ENCODE measurements around the gene POU3F1.
A peak's percentile ranks its signal among the peaks of the same experiment; 100 is the strongest.

The POU3F1 gene

DNA sequence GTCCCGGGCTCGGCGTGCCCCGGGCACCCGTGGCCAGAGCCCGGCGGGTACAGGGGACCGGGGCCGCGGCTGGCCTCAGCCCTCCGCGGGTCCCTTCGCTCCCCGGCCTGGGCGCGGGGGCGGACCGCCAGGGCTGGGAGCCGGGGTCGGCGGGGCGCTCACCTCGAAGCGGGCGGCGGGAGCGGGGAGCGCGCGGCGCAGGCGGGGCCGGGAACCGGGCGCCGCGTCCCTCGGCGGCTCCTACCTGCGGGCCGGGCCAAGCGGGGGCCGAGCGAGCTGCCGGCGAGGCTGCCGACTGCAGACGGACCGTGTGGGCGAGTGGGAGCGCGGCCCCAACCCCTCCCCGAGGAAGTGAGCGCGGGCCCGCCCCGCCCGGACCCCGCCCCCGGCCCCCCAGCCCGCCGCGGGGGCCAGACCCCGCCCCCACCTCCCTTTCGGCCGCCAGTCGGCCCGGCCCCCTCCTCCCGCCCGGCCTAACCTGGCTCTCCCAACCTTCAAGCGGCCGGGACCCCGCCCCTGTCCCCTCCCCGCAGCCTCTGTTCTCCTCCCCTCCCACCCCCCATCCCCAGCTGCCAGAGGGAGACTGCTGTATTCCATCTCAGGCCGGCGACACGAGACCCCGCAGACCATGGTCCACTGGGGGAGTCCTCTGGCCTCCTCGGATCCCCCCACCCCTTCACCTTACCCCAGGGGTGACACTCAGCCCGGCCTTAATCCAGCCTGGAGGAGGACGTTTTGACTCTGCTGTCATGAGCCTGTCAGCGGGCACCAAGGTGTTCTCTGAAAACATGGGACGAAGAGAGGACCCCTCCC, 41.2 kb downstream of the POU3F1 start, which contains the start of gene FHL3:
FHL3 (minus strand) TSS at position 320 of the 813 bp plus-strand sequence. CDS start 6,102 bp downstream, outside the sequence.
- DNase-seq (ENCODE audit: low read depth in 2 of 3, low spot score in 2 of 3): peak in 1 of 3 experiments; percentile 45

DNA sequence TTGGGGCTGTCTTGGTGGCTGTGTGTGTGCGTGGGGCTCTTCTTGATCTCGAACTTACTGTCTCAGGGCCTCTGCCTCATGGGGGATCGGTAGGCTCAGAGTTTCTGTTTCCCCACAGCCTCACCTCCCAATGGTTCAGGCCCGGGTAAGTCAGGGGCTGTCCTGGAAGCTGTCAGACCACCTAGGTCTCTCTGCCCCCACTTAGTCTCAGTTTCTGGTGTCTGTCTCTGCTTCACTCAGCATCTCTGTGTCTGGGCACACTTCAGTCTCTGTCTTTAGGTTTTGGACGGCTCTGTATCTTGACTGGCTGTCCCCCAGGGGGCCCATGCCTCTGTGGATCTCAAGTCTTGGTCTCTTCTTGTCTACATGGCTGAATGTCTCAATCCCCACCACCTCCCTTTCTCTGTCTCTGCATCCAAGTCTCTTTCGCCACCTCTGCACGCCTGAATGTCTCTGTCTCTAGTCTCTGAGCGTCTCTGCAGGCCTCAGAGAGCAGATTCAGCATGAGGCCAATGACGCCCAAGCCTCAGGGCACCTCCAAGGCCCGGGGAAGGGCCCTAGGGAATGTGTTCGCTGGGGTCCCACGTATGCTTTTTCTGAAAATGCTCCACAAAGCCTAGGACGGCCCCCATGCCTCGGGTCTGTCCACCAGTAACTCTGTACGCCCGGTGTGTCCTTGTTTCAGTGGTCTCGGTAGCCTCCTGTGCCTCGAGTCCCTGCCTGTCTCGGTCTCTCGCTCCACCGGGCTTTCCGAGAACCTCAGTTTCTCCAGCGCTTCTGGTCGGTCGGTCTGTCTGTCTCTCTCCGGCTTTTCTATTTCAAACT, 42.1 kb downstream of the POU3F1 start:
- DNase-seq (ENCODE audit: low read depth in 2 of 3, low spot score in 2 of 3): no peak

DNA sequence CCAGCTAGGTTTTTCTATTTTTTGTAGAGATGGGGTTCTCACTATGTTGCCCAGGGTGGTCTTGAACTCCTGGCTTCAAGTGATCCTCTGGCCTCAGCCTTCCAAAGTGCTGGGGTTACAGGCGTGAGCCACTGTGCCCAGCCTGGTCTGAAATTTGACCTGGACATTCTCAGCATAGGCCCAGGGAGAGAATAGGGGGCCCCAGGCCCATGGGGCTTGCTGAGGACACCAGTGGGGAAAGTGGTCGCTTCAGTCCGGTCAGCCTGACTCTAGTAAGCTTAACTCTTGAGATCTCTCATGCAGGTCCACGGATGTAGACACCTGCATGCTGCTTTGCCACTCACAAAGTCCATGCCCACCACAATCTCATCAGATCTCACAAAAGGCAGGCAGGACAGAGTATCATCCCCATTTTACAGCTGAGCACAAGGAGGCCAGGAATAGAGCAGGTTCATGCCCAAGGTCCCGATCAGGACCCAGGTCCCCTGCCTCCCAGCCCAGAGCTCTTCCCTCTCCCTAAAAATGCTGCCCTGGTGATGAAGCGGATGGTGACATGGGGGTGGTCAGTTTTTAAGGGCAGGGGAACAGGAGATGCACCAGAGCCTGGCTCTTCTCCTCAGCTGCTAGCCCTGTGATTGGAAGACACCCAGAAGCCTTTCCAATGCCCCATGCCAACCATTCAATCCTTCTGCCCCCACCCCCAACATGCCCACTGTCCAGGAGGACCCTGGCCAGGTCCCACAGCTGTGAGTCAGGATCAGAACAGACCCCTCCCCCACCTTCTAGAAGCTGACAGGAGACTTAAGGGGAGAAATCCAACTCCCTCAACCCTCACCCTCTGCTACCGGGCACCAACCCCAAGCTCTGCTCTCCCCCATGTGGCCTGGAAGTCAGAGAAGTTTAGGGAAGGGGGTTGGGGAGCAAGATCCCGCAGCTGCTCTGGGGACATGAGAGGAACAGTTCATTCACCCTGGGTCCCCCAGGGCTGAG, 43.0 kb downstream of the POU3F1 start:
- DNase-seq (ENCODE audit: low read depth in 2 of 3, low spot score in 2 of 3): no peak

DNA sequence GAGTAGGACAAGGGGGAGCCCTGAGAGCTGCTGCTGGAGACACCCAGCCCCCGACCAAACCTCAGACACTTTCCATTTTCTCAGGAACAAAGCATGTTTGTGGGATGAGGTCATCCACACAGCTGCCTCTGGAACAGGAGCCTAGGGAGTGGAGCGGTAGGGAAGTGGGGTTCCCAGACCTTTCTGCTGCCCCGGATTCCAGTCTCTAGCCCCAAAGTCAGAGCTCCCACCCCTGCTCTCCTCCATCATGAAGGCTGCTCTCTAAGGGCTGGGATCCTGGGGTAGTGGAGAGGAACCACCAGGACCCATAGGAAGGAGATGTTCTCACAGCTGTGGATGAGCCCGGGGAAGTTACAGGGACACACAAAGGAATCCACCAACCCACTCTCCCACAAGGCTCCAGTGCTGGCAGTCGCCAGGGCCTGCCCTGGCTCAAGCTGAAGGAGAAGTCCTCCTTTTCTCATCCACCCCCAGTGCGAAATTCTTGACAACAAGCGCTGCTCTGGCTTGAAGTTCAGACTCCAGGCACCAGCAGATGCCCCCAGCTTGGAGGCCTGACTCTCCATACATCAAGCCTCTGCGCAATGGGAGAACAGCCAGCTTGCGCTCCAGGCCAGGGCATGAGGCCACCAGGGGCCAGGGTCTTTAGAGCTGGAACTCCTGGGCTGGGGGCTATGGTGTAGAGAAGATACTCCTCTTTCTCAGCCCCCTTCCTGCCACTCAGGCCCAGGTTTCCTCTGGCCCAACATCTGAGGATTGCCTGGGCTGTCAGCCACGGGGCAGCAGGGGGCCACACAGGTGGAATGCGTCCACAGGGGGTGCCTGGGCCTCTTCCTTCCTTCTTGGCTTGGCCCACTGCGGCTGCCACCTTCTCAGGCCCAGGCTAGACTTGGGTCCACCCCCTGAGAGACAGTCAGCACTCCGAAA, 45.8 kb downstream of the POU3F1 start:
- no peak for DNase-seq (ENCODE audit: low read depth in 2 of 3, low spot score in 2 of 3)

DNA sequence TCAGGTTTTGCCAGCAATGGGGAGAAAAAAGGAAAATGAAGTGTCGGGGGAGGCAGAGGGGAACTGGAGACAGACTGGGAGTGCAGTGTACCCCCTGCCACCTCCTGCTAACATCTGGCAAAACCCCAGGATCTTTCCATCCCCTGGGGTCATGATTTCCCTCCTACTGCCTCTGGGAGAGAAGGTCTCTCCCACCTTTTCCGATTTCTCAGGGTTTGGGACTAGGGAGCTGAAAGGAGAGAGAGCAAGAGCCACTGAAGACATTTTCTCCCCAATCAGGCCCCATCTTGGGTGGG, 46.4 kb downstream of the POU3F1 start:
- no peak for DNase-seq (ENCODE audit: low read depth in 2 of 3, low spot score in 2 of 3)

DNA sequence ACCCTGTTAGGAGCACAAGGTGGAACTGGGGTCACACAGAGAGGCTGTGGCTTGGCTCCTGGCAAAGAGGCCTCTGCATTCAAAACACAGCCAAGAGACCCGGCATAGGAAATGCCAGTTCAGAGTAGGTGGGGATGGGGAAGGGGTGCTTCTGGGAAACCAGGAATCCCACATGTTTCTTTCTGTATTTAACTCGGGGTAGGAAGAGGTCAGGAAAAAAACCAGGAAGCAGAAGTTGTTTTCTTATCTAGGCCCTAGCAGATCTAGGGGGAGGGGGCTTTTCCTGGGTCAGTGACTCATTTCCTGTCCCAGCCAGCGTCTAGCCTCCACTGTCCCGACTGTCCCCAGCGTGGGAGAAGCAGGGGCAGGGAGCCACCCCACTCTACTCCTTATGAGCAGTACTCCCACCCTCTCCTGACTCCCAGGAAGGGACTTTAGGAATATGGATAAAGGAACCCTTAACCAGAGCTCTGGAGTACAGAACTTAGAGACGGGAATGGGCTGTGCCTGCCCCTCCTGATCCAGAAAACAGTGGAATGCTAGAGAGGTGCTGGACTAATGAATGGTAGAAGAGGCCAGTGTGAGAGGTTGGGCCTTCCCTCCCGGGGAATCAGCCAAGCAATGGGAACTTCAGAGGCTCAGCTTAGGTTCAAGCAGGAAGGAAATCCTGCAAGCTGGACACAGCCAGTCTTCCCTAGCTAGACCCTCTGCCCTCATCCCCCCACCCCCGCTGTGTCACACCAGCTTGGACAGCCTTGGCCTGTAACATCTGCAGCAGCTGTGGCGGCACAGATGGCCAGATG, 47.0 kb downstream of the POU3F1 start:
- DNase-seq (ENCODE audit: low read depth in 2 of 3, low spot score in 2 of 3): no peak

DNA sequence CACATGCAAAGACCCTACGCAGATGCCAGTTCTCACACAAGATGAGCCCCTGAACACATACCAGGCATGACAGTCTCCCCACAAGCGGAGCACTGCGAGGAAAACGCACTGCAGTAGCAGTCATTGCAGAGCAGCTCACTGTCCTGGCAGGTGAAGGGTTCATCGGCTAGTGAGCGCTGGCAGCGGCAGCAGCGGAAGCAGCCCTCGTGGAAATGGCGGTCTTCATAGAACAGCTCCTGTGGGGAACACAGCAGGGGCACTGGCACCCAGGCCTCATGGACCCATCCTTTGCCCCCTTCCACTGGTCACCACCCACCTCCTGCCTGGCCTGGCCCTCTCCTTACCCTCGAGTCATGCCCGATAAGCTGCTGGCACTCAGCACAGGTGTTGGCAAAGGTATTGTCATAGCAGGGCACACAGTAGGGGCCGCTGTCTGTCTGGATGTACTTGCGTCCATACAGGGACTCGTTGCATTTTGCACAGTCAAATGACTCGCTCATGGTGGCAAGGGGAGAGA, 47.6 kb downstream of the POU3F1 start:
- DNase-seq (ENCODE audit: low read depth in 2 of 3, low spot score in 2 of 3): no peak

DNA sequence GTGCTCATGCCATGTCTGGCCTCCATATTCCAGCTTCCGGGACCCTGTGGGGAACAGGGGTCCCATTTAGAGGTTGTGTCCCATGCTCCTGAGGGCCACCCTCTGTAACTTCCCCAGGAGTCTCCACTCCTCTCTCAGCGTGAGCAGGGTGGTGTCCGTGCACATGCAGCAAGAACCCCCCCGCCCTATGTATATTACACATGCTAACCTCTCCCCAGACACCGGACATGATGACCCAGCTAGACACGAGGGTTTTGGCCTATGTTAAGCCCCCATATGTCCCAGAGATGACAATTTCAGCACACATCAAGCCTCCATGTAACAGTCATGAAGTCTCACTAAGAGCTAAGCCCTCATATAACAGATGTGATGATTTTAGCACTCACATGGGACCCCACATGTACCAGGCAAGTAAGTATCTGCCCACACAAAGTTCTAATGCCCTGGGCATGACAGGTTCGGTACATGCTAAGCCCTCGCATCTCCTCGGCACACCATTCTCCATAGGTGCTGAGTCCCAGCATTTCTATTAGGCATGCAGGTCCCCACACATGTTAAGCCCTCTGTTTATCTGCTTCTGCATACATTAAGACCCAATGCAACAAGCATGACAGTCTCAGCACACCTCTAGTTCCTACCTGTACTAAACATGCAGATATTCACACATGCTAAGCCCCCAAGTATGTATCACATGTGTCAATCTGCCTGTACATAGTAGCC, 48.3 kb downstream of the POU3F1 start:
- DNase-seq (ENCODE audit: low read depth in 2 of 3, low spot score in 2 of 3): no peak

DNA sequence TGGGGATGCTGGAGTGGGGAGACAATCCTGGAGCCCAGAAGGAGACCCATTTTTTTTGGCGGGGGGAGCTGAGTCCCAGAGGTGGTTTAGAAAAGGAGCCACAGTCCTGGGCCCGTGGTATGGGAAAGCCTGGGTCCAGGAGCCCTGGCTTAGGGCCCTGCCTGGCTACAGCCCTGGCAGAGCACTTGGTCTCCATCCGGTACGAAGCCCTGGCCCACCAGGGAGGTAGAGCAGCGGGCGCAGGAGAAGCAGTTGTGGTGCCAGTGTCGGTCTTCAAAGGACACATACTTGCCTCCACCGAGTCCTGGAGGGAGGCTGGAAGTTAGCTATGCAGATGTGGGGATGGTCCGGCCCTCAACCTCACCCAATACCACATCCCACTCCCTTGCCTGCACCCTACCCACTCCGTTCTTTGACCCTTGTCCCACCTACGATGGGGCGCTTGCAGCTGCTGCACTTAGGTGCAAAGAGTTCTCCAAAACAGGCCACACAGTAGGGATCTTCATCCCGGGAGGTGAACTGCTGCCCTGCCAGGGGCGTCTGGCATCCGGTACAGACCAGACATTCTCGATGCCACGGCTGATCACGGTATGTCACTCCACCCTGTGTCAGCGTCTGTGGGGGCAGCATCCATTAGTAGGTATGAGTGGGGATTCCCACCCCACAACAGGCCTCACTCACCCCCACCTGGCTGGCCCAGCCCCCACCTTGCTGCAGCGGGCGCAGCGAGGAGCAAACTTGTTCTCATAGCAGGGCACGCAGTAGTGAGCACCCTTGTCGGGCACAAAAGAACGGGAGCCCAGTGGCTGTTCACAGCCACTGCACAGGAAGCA, 49.1 kb downstream of the POU3F1 start:
- no peak for DNase-seq (ENCODE audit: low read depth in 2 of 3, low spot score in 2 of 3)

DNA sequence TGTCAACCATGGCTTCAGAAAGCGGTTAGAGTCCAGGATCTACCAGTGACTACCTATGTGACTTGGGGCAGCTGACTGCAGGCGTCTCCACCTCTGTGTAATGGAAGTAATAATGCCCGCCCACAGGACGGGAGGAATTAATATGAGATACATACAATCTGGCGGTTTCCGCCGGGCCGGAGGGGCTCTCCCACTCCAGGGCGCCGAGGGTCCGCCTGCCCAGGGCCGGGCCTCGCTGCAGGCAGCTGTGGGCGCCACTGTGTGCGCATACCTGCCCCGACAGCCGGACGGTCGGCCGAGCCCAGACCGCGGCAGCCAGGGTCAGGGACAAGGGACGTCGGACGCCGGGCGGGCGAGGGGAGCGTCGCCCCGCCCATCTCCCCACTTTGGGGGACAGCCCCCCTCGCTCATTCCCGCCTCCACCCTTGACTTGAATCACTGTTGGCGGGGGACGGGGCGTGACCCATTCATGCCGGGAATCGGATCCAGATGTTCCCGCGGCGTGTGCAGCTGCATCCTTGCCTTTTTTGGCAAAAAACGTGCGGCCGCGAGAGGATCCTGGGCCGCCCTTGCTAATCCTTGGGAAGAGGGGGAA, 50.7 kb downstream of the POU3F1 start:
- no peak for DNase-seq (ENCODE audit: low read depth in 2 of 3, low spot score in 2 of 3)

DNA sequence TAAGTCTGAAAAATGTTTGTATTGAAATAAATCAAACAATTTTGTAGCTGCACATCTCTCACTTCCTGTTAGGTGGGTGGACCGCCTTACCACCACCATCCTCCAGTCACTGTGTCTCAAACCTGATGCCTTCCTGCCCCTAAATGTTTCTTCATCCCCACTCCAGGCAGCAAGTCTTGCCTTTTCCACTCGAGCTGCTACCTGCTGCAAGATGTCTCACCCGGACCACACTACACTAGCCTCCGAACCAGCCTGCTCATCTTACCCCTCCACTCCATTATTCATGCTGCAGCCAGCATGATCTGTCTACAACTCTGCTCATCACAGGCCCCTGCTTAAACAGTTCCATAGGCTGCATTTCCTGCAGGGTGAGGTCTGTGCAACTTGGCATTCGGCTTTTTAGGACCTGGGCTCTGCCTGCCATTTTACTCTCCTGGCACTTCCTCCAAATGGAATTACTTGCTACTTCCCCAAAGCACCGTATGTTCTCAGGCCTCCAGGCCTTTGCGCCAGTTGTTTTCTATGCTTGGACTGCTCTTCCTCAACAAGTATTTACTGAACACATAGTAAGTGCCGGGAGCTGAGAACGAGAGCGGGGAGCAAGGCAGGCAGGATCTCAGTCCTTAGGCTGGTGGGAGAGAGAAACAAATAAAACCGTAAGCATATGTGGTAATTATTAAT, 51.6 kb downstream of the POU3F1 start:
- DNase-seq (ENCODE audit: low read depth in 2 of 3, low spot score in 2 of 3): no peak

Data from activated CD8-positive, alpha-beta memory T cell treated with anti-CD3 and anti-CD28 coated beads for 48 hours (primary cell).